NCI-H2029 treated with DMSO at 0.1 percent for 48 hours (cell line): ENCODE data around the gene AUTS2.

Experiments
- DNase-seq: peaks from one replicate; lab custom pipeline; 2025; lab: John Stamatoyannopoulos, UW

The AUTS2 gene

DNA sequence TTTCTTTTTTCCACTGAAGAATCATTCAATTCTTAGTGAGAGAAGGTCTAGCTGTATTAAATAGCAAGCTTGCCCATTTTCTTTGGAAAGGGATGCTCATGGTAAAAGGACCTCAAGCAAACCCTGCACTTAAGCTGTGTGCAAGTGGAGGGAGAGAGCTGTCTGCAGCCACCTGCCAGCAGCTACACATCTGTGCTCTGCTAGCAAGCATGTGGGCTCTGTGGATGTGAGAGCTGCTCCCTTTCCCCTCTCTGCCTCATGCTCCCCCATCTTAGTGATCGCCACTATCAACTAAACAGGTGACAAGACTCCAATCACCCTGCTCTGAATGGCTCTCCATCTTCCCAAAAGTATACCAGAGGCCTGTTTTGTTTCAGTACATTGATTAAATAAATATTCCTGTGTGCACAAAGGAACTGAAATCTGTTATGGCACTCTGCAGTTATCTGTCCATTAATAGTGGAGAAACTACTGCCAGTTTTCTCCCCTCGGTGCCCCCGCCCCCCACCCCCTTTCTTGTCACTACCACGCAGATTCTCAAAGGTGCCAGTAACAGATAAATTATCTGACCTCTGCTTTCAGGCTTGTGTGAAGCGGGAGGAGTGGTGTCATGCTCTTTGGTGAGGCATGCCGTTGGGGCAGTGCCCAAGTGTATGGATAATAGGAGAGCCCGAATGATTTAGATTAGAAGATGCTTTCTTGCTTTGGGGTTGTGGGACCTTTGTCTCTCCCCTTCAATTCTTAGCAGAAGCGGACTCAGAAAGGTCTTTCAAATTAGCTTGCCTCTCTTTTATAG, 26.4 kb downstream of the AUTS2 start:
- DNase-seq = no peak

GRCh38 chr7:69625238-69625637, 27.0 kb downstream of the AUTS2 start:
- no peak for DNase-seq

DNA sequence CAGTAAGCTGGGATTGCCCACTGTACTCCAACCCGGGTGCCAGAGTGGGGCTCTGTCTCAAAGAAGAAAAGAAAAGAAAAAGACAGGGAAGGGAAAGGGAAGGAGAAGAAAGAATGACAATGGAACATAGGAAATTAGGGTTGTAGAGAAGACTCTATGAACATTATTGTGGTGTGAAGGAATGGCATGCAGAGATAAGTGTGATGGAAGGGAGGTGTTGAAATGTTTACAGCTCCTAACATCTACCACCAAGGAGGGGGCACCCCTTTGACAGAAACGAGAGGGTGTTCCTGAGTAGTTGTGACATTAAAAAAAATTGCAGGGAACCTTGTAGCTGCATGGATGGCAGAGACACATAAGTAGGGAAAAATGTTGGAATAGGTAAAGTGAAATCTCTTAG, 27.5 kb downstream of the AUTS2 start:
- no peak for DNase-seq

DNA sequence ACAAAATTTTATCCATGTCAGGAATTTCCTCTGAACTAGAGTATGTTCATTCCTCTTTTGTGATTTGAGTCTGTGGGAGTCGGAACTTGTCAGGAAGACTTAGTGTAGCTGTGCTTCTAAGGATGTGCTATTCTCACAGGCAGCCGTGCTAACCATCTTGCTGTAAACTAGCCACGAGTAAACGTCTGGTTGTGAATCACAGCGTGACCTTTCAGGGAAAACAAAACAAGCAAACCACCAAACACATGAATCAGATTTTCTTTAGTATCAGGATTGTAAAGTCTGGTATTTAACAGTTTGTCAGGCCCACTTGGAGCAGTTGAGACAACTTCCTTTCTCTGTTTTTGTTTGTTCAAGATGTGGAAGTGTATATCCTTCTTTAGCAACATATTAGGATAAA, 32.0 kb downstream of the AUTS2 start:
- no peak for DNase-seq

- DNase-seq = no peak
These were observed 32.9 kb downstream of the AUTS2 start for GRCh38 chr7:69631131-69631530.

DNA sequence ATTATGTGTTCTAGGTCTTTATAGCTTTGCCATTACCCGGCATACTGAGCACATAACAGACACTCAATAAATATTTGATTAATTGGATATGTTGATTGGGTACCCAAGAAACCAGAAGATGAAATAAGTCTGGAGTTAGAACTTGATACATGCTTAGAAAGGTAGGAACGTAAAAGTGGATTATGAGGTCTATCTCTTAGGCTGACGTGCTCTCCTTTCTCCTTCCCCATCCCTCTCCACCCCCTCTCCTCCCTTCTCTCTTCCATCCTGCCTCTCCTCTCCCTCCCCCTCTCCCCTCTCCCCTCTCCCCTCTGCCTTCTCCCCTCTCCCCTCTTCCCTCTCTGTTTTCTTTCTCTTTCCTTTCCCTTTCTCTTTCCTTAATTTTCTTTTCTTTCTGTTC, 34.0 kb downstream of the AUTS2 start:
- DNase-seq = no peak

- no peak for DNase-seq
These were observed 35.0 kb downstream of the AUTS2 start for GRCh38 chr7:69633122-69633831.

DNA sequence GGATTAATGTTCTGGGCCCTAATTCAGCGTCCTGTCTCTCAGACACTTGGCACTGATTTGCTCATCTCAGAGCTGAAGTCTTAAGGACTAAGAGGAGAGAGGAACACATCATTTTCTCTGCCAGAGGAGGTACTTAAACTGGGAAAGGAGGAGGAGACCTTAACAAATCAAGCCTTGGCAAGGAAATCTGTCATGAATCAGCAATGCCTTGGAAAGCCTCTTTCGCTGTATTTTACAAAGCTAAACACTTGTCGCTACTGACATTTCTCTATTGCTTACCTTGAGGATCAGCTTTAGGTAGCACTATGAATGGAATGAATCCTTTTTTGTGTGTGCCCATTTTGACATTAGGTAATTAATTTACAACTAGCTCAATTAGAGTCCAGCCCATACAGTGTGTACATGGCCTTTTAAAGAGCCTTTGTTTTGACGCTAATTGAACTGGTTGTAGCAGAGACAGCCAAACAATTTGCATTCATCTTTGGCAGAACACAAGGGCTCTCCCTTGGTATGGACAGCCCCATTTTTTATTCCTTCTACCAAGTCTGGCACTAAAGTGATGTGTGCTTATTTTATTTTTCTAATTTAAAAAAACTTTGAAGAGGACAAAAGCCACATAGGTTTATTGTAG, 37.4 kb downstream of the AUTS2 start:
- no peak for DNase-seq

DNA sequence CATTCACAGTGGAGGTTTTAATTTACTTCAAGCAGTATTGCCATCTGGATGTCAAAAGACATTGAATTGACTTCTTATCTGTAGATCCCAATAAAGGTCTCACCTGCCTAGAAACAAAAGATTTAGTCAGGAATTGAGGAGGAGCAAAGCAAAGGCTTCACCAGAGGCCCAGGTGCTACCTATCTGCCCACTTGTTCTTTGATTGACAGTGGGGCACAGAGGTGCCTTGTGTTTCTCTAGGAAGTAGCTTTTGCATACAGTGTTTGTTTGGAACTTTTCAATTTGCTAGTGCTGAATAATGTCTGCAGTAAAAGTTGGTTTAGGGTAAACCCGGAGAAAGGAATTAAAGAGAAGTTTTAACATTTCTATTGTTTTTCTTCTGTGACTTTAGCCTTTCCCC, 40.4 kb downstream of the AUTS2 start:
- DNase-seq = no peak

DNA sequence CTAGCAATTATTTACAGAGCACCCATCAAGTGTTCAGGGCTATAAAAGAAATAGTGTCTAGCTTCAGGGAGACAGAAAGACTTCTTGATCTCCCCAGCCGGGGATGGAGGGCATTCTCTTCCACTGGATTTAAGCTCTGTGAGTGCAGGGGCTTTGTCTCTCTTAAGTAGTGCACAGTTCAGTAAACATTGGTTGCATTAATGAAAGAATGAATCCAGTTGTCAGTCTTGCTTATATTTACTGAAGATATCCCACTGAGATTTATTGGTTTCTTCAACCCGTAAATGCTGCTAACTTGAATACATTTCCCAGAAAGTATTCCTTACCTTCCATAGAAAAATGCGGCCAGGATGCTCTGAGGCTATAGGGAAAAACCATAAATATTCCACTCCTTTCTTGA, 41.9 kb downstream of the AUTS2 start:
- no peak for DNase-seq

DNA sequence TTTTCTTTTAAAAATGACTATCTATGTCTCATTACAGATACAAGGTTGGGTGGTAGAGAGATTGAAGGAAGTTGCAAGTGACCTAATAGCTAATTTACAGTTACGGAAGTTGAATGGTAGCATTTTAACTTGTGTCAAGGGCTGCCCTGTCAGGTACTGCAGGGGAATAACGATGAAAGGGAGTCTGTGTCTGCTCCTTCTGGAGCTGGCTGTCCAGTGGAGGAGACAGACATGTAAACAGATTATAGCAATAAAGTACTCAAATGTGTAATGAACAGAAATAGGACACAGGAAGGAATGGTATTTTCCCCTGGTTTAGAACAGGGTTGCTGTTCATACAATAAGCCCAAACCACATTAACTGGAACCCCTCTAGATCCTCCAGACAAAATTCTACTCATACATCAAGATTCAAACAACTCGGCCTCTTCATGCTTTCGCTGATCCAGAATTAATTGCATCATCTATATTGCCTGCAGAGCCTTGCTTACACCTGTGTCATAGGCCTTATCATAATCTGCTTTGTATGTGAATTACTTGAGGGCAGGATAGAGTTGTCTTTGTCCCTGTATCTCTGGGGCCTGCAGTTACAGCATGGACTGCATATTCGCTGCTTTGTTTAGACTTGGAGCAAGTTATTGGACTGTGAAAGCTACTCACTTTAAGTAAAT, 42.8 kb downstream of the AUTS2 start:
- DNase-seq = no peak

DNA sequence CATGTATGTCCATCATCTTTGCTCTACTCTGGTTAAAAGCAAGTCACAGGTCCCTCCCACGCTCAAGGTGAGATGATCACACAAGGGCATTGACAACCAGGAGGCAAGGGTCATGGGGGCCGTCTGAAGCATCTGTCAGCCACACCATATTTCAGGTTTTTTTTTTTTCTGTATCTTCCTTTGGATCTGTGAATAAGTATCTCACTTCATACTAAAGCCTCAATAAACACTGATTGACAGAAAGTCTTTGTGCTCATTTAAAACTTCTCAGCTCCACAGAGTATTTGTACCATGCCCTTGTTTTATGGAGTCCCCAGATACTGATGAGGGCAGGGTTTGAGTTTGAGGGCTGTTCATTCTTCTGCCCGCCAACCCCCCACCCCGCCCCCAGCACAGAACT, 45.0 kb downstream of the AUTS2 start:
- DNase-seq = no peak

DNA sequence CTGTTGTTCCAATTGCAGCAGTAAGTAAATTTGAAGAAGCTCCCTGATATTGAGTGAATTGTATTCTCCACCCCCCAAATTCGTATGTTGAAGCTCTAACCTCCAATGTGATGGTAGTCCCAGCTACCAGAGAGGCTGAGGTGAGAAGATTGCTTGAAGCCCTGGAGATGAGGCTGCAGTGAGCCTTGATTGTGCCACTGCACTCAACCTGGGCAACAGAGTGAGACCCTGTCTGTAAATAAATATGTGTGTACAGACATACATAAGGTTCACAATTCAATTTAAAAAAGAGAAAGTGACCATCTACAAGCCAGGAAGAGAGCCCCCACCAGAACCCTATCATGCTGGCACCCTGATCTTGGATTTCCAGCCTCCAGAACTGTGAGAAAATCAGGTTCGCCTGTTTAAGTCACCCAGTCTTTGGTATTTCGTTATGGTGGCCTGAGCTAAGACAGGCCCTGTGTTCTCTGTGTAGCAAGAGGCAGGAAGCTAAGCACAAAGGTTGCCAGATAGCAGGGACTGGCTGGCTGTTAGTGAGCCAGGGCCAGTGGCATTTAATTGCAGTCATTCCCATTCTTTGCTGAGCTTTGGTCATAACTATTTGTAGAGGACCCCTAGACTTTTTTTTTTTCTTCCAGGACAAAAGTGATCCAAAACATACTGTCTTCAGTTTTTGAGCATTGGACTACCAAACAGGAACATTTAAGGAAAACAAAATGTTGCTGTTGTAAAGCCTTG, 45.6 kb downstream of the AUTS2 start:
- no peak for DNase-seq

- DNase-seq = no peak
These were observed 47.4 kb downstream of the AUTS2 start for GRCh38 chr7:69645683-69646082.

- no peak for DNase-seq
These were observed 52.9 kb downstream of the AUTS2 start for GRCh38 chr7:69651101-69651590.

DNA sequence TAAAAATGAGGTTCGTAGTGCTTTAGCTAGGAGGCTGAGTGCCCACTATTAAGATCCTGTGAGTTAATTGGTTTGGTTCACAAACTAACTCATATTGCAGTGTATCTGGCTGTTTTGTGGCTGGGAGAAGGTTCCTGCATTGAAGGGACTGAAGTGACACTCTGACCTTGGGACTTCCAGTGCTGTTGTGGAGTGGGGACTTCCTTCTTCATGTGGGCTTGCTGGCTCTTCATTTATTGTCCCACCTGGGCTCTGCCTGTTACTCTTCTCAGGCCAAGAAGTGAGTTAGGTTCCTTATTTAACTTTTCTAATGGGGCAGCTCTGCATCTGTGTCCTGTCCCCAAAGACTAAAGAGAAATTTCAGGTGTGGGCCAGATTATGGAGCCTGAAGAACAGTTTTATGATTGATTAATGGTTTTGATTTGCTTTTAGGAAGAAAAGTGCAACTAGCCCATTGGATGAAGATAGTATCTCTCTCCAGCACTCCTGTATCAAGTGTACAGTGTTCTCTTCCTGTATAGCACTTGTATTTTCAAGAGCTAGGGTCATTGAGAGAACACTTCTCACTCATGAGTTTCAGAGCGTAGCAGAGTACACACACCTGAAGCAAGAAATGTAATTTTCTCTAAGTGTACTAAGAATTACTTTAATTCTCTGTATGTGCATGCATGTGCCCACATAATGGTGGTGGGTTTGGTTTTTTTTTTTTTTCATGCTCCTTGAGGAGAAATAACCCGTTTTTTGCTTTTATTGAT, 54.8 kb downstream of the AUTS2 start:
- peak; percentile 37 for DNase-seq

DNA sequence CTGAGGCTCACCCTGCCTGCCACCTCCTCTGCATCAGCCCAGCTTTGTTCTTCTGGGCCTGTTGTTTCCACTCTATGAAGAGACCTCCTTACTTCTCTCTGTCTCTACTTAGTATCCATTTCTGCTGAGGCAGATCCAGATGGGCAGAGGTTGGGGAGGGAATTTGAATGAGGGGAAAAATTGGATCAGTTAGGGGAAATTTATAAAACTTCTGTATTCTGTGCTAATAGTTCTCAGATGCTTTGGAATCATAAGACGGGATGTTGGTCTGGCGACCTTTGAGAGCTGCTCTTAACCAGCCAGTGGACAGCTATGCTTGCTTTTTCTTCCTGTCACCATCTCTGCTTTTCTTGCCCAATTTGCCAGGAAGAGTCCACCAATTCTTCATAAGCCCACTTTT, 55.5 kb downstream of the AUTS2 start:
- DNase-seq = no peak

GRCh38 chr7:69654381-69654780, 56.1 kb downstream of the AUTS2 start:
- peak; percentile 94 for DNase-seq

DNA sequence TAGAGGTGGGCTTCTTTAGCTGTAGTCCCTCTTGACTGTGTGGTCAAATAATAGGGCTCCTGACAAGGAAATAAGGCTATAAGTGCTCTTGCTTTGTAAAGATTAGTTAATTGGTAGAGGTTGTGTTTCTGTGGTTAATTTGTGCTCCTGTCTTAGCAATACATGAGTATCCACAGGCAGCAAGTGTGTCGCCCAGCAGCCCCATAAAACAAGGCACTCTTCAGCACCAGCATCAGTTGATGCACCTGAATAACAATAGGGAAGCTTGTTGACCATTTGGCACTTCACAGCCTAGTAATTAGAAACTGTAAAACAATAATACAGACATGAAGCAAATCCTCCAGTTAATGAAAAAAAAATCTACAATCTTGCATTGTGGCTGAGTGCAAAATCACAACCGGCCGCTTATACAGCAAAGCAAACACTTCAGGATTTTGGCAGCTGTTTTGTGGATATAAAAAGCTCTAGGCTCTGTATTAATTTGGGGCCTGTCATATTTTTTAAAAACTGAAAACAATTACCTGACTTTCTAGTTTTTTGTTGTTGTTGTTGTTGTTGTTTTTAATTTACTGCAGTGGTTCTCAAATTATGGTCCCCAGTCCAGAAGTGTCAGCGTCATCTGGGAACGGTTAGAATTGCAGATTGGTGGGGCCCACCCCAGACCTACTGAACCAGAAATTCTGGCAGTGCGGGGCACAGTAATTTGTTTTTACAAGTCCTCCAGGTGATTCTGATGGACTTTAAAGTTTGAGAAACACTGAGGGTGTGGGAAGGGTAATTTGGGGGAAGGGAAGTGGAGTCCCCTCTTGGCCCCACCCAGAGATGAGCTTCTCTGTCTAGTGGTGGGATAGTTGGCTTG, 56.8 kb downstream of the AUTS2 start:
- peak; percentile 98 for DNase-seq

- DNase-seq = no peak
These were observed 57.8 kb downstream of the AUTS2 start for GRCh38 chr7:69656077-69656476.
